A549 (cell line): ENCODE results near the gene OR1G1. TPM values are rescaled to one million over a fixed set of nuclear protein-coding genes. Genes with fewer than 3 reads are reported as not detected.

Experiments
- ATAC-seq, 2 experiments: fragments of 200-7000 bp in 1 of 2; fragments of >200 bp in 1 of 2; cut with Nextera tagmentation in 1 of 2; cut with Tn5 transposase in 1 of 2; 3 replicates each; pipeline versions ENCODE4 v1.8.0 to v1.9.1; 2018 to 2020; ENCODE audit warnings: mild to moderate bottlenecking in 1 of 2, moderate library complexity in 1 of 2
- CTCF ChIA-PET: fragments of 300-600 bp; sonication (Branson Sonifier 250); formaldehyde crosslinking; extraction: SDS; loops from one replicate; lab custom pipeline; 2021; ENCODE audit warnings: antibody characterized with exemption, inconsistent platforms; lab: Yijun Ruan, JAX
- POLR2A ChIA-PET: fragments of 350-600 bp; formaldehyde crosslinking; extraction: SDS; loops from one replicate; lab custom pipeline; 2021; ENCODE audit warnings: antibody characterized with exemption, inconsistent platforms; lab: Yijun Ruan, JAX
- DNase-seq, 2 experiments: peaks; one replicate each; pipeline versions ENCODE4 v3.0.0 to v3.0.0-alpha.2; 2011 to 2016; ENCODE audit warnings: low read depth in 1 of 2, low spot score in 1 of 2
- FAIRE-seq: peaks from 2 replicates; lab custom pipeline; 2011; peaks lifted over from hg19 to GRCh38; lab: Jason Lieb, UNC
- H3K27ac ChIP-seq, 2 experiments: fragments of >200 bp; sonication (Bioruptor Twin); formaldehyde crosslinking; 3 replicates each; pipeline ENCODE4 v1.5.1; 2016 to 2017
- H3K4me1 ChIP-seq: fragments of >200 bp; sonication (Bioruptor Twin); formaldehyde crosslinking; 3 replicates; pipeline ENCODE4 v1.6.1; 2016
- H3K4me2 ChIP-seq: fragments of >200 bp; sonication (Bioruptor Twin); formaldehyde crosslinking; 3 replicates; pipeline ENCODE4 v1.6.1; 2016
- H3K4me3 ChIP-seq: fragments of >200 bp; sonication (Bioruptor Twin); formaldehyde crosslinking; 3 replicates; pipeline ENCODE4 v1.5.1; 2016
- H3K9me3 ChIP-seq: fragments of >200 bp; sonication (Bioruptor Twin); formaldehyde crosslinking; 3 replicates; pipeline ENCODE4 v1.6.1; 2016
- BHLHE40 ChIP-seq: IDR thresholded peaks from 2 replicates; pipeline ENCODE4 v1.6.1; 2012; ENCODE audit warnings: low read depth, low read length, inconsistent platforms
- CEBPB ChIP-seq, 2 experiments: fragments of >200 bp in 1 of 2; sonication (Bioruptor Twin) in 1 of 2; formaldehyde crosslinking in 1 of 2; IDR thresholded peaks; 2 replicates each; pipeline ENCODE4 v1.6.1; 2012 to 2016
- CHD2 ChIP-seq: fragments of 150-350 bp; IDR thresholded peaks from 2 replicates; pipeline ENCODE4 v1.6.1; 2014; ENCODE audit warnings: low read length; ENCODE audit not compliant: partially characterized antibody
- CHD4 ChIP-seq: fragments of 200-600 bp; sonication (generic); IDR thresholded peaks from 2 replicates; pipeline ENCODE4 v1.6.1; 2016; ENCODE audit warnings: antibody characterized with exemption, mild to moderate bottlenecking, borderline replicate concordance
- E2F6 ChIP-seq: IDR thresholded peaks from 2 replicates; pipeline ENCODE4 v1.6.1; 2012; ENCODE audit warnings: low read depth, borderline replicate concordance
- EHF ChIP-seq: fragments of 250-450 bp; sonication (Bioruptor Pico); IDR thresholded peaks from 2 replicates; pipeline ENCODE4 v1.5.0; 2020; ENCODE audit warnings: mild to moderate bottlenecking
- EP300 ChIP-seq, 2 experiments: fragments of >200 bp; sonication (Bioruptor Twin); formaldehyde crosslinking; IDR thresholded peaks; 2 replicates in 1 of 2; 3 replicates in 1 of 2; pipeline ENCODE4 v1.6.1; 2016 to 2017
- FOSL2 ChIP-seq, 2 experiments: fragments of 450-650 bp in 1 of 2; fragments of >200 bp in 1 of 2; sonication (Bioruptor Twin) in 1 of 2; formaldehyde crosslinking; IDR thresholded peaks; 2 replicates each; pipeline versions ENCODE4 v1.5.0 to v1.6.1; 2016 to 2020; ENCODE audit warnings: mild to moderate bottlenecking in 1 of 2, moderate library complexity in 1 of 2
- FOXS1 ChIP-seq: fragments of 250-450 bp; sonication (Bioruptor Pico); IDR thresholded peaks from 2 replicates; pipeline ENCODE4 v1.5.0; 2020; ENCODE audit warnings: mild to moderate bottlenecking, moderate library complexity
- HMGXB4 ChIP-seq: fragments of 250-450 bp; sonication (Bioruptor Pico); IDR thresholded peaks from 2 replicates; pipeline ENCODE4 v1.5.0; 2021; ENCODE audit warnings: mild to moderate bottlenecking, moderate library complexity, borderline replicate concordance
- HOXA7 ChIP-seq: fragments of 250-450 bp; sonication (Bioruptor Pico); IDR thresholded peaks from 2 replicates; pipeline ENCODE4 v1.5.0; 2020; ENCODE audit warnings: mild to moderate bottlenecking, moderate library complexity
- HOXB13 ChIP-seq: fragments of 250-450 bp; sonication (Bioruptor Pico); IDR thresholded peaks from 2 replicates; pipeline ENCODE4 v1.5.0; 2020; ENCODE audit warnings: low read depth, mild to moderate bottlenecking, moderate library complexity
- HOXB5 ChIP-seq: fragments of 250-450 bp; sonication (Bioruptor Pico); IDR thresholded peaks from 2 replicates; pipeline ENCODE4 v1.5.0; 2020; ENCODE audit warnings: mild to moderate bottlenecking, moderate library complexity
- MAFK ChIP-seq: fragments of 450-650 bp; IDR thresholded peaks from 2 replicates; pipeline ENCODE4 v1.6.1; 2014; ENCODE audit not compliant: partially characterized antibody
- MAZ ChIP-seq: fragments of 150-350 bp; IDR thresholded peaks from 2 replicates; pipeline ENCODE4 v1.6.1; 2014; ENCODE audit warnings: antibody characterized with exemption, low read depth, low read length, borderline replicate concordance
- MYC ChIP-seq: IDR thresholded peaks from 2 replicates; pipeline ENCODE4 v1.6.1; 2012; ENCODE audit warnings: mild to moderate bottlenecking, inconsistent platforms, low read length, improper control_type of control experiment, borderline replicate concordance
- RAD21 ChIP-seq, 2 experiments: fragments of >200 bp in 1 of 2; sonication (Bioruptor Twin) in 1 of 2; formaldehyde crosslinking in 1 of 2; IDR thresholded peaks in 1 of 2; conservative IDR thresholded peaks in 1 of 2; 2 replicates in 1 of 2; 3 replicates in 1 of 2; pipeline ENCODE4 v1.6.1; 2012 to 2018; ENCODE audit warnings: inconsistent platforms in 1 of 2
- RFX5 ChIP-seq: fragments of 450-650 bp; IDR thresholded peaks from 2 replicates; pipeline ENCODE4 v1.7.1; 2014; ENCODE audit warnings: antibody characterized with exemption, mild to moderate bottlenecking, moderate library complexity
- SREBF2 ChIP-seq: fragments of 450-650 bp; IDR thresholded peaks from 2 replicates; pipeline ENCODE4 v1.6.1; 2014; ENCODE audit warnings: mild to moderate bottlenecking, moderate library complexity
- ZNF302 ChIP-seq: fragments of 250-450 bp; sonication (Bioruptor Pico); IDR thresholded peaks from 2 replicates; pipeline ENCODE4 v1.9.0; 2021; ENCODE audit warnings: inconsistent platforms, mild to moderate bottlenecking, moderate library complexity
- WGBS: methylation state at CpG from one replicate; pipeline ENCODE4 v1.1.6; 2017; ENCODE audit errors: missing lambda C conversion rate; 5-methylcytosine and 5-hydroxymethylcytosine counted together
- polyA plus RNA-seq, 4 experiments: library from polyadenylated mRNA; depleted of rRNA in 3 of 4; stranded (reverse); fragments of >200 nt; fragmentation: RNase III in 1 of 4; extraction: RNeasy Plus Mini Kit Qiagen cat#74134 plus additional on column Dnase treatment in 1 of 4; gene quantifications; 2 replicates in 3 of 4; 3 replicates in 1 of 4; pipeline ENCODE4 v1.2.3, GENCODE V29; 2011 to 2017

The OR1G1 gene
- polyA plus RNA-seq, 2 of the 4 experiments (the other 2 are of a cell fraction), result not detected

DNA sequence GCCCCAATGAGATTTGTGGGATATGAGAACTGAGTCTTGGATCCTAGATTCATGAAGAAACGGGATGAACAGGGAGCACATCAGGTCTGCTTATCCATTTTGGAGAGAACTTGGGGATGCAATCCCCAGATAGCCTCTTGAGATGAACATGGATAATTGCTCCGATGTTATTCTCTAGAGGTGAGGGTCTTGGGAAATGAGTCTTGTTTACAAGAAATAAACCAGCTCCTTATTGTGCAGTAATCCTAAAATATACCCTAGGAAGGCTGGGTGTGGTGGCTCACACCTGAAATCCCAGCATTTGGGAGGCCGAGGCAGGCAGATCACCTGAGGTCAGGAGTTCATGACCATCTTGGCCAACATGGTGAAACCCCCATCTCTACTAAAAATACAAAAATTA is 23.0 kb downstream of the OR1G1 start, which contains the start of gene OR1D2:
TSS of gene OR1D2 (minus strand) at position 101 of the 400 bp plus-strand sequence. CDS start 11,426 bp downstream, outside the sequence.
- POLR2A ChIA-PET, result no interaction called here
- Histone ChIP-seq H3K4me2 (no peak within 1 kb of the TSS), H3K27ac (no peak within 1 kb of the TSS), H3K4me1 (no peaks in the 10 kb centered on the region), H3K4me3 (no peak within 1 kb of the TSS), H3K9me3 (peaks cover 8% of the 10 kb centered on the region; the same call in 1 of the 3 replicates)
- TF ChIP-seq EHF (CRISPR knock-in tag) (no peak), HMGXB4 (no peak), CHD2 (no peak), EP300 (IDR thresholded peaks at IDR 0.05) (no peak), CEBPB (IDR thresholded peaks at IDR 0.05) (no peak), FOXS1 (no peak), MYC (no peak), MAZ (no peak), ZNF302 (CRISPR knock-in tag) (no peak), E2F6 (no peak), HOXB13 (CRISPR knock-in tag) (no peak), MAFK (no peak), HOXA7 (no peak), BHLHE40 (no peak), HOXB5 (CRISPR knock-in tag) (no peak), SREBF2 (no peak), CHD4 (no peak), FOSL2 (IDR thresholded peaks at IDR 0.05) (no peak), FOSL2 (CRISPR knock-in tag; IDR thresholded peaks at IDR 0.05) (no peak), RAD21 (conservative IDR thresholded peaks at IDR 0.05 in 1 of 2, IDR thresholded peaks at IDR 0.05 in 1 of 2) (no peak), RFX5 (no peak)
- CTCF ChIA-PET, result interaction anchor here (0.7 kb wide), 1 partner anchor 74 kb away, joined by 3 read pairs; no protein-coding TSS in a partner anchor
- WGBS, result 10% methylated on average over 3 of the region's 3 CpGs
- no peak for FAIRE-seq
- no peak for ATAC-seq
- no peak for DNase-seq

Other genes starting within 250 kb of the OR1G1 start
- gene OR1D5, start 63.9 kb downstream of the OR1G1 start, polyA plus RNA-seq (2011; rRNA removed), result not detected in 2 replicates
- not detected in 3 replicates for gene OR1D5, start 63.9 kb downstream of the OR1G1 start, polyA plus RNA-seq (2017; fragmentation: RNase III; extraction: RNeasy Plus Mini Kit Qiagen cat#74134 plus additional on column Dnase treatment)
- gene OR1D2, start 23.1 kb downstream of the OR1G1 start, polyA plus RNA-seq (2011; rRNA removed), result not detected in 2 replicates
- not detected in 3 replicates for gene OR1D2, start 23.1 kb downstream of the OR1G1 start, polyA plus RNA-seq (2017; fragmentation: RNase III; extraction: RNeasy Plus Mini Kit Qiagen cat#74134 plus additional on column Dnase treatment)
- gene OR1A2, start 70.0 kb upstream of the OR1G1 start, polyA plus RNA-seq (2011; rRNA removed), result not detected in 2 replicates
- not detected in 3 replicates for gene OR1A2, start 70.0 kb upstream of the OR1G1 start, polyA plus RNA-seq (2017; fragmentation: RNase III; extraction: RNeasy Plus Mini Kit Qiagen cat#74134 plus additional on column Dnase treatment)
- not detected in 2 replicates for gene OR1A1, start 80.1 kb upstream of the OR1G1 start, polyA plus RNA-seq (2011; rRNA removed)
- gene OR1A1, start 80.1 kb upstream of the OR1G1 start, polyA plus RNA-seq (2017; fragmentation: RNase III; extraction: RNeasy Plus Mini Kit Qiagen cat#74134 plus additional on column Dnase treatment), result not detected in 3 replicates
- gene OR3A1, start 170.8 kb upstream of the OR1G1 start, polyA plus RNA-seq (2011; rRNA removed), result not detected in 2 replicates
- not detected in 3 replicates for gene OR3A1, start 170.8 kb upstream of the OR1G1 start, polyA plus RNA-seq (2017; fragmentation: RNase III; extraction: RNeasy Plus Mini Kit Qiagen cat#74134 plus additional on column Dnase treatment)